DMS153 treated with DMSO at 0.1 percent for 48 hours (cell line): ENCODE measurements around the gene GNE.
"Not testable (repeated sequence)": the region's sequence is repeated elsewhere in the genome, so short reads cannot be mapped to it uniquely, and the experiment has no call there.

Experiments used
- DNase-seq: peaks from one replicate; lab custom pipeline; 2025; ENCODE audit not compliant: unreplicated experiment; lab: John Stamatoyannopoulos, UW

GNE gene

DNA sequence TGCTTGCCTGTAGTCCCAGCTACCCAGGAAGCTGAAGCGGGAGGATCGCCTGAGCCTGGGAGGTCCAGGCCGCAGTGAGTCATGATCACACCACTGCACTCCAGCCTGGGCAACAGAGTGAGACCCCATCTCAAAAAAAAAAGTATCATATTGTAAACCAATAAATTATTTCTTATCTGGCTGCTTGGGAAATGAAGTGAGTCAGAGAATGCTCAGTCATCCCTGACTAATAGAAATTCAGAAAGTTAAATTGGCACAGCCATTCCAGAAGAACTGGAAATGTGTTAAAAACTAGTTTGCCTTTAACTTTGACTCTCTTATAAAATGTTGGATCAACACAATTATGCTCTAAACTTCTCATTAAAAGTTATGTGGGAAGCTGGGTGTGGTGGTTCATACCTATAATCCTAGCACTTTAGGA is 9.8 kb upstream of the GNE start:
- DNase-seq = no peak

DNA sequence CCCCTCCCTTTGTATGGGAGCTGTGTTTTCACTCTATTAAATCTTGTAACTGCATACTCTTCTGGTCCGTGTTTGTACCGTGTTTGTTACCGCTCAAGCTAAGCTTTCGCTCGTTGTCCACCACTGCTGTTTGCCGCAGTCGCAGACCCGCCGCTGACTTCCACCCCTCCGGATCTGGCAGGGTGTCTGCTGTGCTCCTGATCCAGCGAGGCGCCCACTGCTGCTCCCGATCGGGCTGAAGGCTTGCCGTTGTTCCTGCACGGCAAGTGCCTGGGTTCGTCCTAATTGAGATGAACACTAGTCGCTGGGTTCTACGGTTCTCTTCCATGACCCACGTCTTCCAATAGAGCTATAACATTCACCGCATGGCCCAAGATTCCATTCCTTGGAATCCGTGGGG is 6.6 kb upstream of the GNE start:
- DNase-seq = no peak

DNA sequence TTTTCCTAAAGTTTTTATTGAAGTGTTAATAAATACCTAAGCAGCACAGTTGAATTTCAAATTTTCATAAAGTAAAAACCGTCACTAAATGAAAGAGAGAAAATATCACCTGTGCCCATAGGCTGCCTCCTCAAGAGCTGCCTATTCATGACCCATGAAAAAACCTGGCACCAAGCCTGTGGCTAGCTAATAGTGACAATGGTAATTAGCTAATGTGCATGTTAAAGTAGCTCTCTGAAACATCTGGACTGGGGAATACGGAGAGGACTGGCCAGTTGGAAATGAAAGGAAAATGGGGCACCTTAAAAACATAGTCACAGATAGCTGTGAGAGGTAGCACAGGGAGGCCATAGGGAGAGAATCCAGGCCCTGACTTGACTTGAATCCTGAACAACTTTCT is 5.4 kb upstream of the GNE start:
- DNase-seq = no peak

DNA sequence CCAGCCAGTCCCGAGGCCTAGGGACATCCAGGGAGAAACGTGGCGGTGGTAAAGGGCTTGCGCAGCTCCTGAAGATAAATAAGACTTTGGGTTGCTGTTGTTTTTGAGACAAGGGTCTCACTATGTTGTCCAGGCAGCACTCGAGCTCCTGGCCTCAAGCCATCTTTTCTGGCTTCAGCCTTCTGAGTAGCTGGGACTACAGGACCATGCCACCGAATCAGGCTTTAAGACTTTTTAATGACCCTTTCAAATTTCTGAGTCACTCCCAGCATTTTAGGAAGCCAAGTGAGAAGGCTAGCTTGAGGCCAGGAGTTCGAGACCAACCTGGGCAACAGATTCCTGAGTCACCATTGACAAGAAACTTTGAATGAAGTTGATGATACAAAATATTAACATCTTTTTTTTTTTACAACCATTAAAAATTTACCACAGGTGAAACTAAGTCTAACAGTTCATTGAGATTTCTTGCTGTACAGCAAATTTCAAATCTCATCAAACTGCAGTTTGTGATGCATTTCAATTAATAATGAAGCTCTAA is 817 bp upstream of the GNE start:
- DNase-seq = no peak

DNA sequence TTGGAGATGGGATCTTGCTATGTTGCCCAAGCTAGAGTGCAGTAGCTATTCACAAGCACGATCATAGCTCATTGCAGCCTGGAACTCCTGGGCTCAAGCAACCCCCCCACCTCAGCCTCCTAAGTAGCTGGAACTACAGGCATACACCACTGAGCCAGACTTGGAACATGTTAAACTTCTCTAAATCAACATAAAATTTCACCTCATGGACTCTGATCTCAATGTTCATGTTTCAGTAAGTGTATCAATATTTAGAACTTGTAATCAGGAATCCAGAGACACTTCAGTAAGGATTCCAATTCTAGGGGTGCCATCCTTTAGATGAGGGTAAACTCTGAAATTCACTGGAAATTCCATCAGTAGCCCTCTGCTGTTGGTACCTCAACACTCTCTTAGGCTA is 6.8 kb downstream of the GNE start:
- DNase-seq = no peak

DNA sequence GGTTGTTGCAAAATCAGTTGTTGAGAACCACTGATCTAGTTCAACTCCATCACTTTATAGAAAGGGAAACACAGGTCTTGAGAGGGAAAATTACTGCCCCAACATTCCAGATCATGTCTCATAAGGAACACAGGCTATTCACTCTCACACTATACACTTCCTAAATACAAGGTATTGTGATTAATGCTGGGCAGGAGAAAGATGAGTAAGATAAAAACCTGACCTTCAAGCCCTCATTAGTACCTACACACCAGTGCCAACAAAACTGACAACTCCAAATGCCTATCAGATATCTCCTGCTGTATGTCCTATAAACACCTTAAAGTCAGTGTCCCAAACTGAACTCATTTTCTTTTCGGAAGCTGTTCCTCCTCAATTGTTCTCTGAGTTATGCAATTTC is 8.2 kb downstream of the GNE start:
- DNase-seq = no peak

DNA sequence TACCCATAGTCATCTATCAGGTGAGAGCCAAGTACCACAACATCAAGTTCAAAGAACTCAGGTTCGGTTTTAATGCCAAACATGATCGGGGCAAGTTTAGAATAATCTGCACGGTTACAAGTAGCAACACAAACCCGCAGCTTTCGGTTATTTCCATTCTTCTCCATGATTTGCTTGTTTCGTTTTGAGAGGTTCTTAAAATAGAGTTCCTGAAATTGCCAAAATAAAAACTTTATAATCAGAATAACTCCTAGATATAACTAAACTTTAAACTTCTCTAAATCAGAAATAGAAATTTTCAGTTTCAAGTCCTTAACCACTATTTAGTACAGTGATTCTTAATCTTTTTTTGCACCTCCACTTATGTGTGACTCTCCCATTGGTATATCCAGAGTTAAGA is 9.1 kb downstream of the GNE start:
- DNase-seq = no peak

DNA sequence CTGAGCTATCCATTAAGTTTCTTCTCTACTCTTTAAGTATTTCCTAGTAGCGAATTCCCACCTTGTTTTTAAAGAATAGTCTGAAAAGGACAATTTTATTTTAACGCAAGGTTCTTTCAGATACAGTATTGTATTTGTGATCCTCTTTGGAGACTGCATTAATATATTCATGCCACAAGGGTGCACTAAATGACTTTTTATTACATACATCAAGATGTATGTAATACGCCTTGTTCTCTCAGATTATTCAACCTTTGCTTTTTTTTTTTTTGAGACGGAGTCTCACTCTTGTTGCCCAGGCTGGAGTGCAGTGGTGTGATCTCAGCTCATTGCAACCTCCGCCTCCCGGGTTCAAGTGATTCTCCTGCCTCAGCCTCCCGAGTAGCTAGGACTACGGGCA is 10.2 kb downstream of the GNE start:
- not testable (repeated sequence) for DNase-seq

DNA sequence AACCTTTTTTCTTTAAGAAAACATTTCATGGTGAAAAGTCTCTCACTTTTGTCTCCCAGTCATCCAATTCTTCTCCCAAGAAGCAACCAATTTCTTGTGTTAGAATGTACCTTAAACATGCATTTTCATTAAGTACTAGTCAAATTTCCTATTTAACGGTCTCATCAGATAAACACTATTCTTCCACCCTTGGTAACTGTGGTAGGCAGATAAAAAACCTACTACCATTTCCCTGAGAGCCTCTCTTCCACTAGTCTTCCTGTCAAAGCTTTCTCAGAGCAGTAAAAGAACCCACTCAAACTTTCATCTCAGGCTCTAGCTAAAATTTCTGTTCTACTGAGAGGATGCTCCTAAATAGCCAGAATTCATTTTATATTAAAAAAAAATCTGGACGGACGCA is 10.9 kb downstream of the GNE start:
- no peak for DNase-seq

DNA sequence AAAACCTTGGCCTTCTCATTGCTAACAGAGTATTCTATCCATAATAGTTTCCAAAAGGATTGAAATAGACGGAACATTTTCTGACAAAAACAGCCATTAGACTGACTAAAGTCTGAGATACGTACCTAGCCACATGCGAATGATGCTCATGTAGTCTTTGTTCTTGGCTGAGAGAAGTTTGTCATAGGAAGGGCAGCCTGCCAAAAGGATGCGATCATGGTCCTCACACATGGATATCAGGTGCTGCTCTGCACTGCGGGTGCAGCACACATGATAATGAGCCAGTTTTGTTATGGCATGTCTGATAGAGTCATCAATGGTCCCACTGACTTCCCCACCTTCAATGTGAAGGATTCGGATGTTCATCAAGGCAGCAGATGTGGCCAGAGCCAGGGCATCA is 12.3 kb downstream of the GNE start:
- no peak for DNase-seq

DNA sequence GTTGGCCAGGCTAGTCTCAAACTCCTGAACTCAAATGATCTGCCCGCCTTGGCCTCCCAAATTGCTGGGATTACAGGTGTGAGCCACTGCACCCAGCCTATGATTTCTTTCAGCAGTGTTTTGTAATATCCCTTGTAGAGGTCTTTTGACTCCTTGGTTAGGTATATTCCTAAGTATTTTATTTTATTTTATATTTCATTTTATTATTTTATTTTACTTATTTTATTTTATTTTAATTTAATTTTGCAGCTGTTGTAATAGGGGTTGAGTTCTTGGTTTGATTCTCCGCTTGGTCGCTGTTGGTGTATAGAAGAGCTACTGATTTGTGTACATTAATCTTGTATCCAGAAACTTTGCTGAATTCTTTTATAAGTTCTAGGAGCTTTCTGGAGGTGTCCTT is 18.6 kb downstream of the GNE start:
- DNase-seq = not testable (repeated sequence)

DNA sequence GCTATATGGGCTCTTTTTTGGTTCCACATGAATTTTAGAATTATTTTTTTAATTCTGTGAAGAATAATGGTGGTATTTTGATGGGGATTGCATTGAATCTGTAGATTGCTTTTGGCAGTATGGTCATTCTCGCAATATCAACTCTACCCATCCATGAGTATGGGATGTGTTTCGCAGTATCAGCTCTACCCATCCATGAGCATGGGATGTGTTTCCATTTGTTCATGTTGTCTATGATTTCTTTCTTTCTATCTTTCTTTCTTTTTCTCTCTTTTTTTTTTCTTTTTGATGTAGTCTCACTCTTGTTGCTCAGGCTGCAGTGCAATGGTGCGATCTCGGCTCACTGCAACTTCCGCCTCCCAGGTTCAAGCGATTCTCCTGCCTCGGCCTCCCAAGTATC is 19.0 kb downstream of the GNE start:
- not testable (repeated sequence) for DNase-seq

DNA sequence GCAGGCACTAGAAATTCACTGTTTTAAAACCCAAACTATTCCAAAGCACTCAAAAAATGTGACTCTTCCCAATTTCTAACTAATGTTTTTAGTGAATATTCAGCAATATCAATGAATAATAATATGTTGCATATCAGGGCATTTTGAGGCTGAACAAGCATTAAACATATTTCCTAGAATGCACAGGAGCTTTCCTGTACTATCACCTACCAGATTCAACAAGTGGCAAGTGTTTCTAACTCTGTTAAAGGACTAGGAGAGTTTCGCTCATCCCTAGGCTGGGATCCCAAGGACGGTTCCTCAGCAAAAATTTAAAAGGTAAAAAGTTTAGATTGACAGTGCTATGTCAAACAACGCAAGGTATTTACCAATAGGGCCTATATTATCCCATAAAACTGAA is 21.0 kb downstream of the GNE start:
- DNase-seq = no peak

DNA sequence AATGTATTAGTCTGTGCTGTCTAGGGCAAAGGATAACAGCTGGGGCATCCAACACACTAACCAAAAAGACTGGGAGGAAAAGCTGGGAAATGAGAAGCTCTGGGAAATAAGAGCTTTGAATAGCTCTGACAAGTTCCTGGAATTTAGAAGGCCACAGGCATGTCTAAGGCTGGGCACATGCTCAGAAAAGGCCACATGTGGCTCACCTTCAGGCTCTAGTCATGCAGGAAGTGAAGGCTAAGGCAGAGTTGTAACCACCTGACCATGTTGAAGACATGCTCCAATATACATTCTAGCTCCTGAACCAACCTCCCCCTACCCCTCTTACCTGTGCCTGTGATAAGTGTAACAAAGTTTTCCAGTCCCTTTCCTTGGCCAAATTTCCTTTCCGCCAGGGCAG is 35.8 kb downstream of the GNE start:
- no peak for DNase-seq

DNA sequence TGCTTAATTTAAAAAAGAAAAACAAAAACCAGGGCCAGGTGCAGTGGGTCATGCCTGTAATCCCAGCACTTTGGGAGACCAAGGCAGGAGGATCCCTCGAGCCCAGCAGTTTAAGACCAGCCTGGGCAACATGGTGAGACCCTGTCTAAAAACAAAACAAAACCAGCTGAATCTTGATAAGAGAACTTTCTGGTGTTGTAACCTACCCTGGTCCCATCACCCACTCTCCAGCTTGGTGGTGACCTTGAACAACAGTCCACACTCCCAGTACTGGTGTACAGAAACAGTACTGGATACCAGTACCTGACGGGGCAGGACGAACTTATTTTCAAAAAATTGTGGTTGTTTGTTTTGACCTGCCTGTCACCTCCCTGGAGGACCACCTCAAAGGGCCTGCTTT is 36.6 kb downstream of the GNE start:
- no peak for DNase-seq

DNA sequence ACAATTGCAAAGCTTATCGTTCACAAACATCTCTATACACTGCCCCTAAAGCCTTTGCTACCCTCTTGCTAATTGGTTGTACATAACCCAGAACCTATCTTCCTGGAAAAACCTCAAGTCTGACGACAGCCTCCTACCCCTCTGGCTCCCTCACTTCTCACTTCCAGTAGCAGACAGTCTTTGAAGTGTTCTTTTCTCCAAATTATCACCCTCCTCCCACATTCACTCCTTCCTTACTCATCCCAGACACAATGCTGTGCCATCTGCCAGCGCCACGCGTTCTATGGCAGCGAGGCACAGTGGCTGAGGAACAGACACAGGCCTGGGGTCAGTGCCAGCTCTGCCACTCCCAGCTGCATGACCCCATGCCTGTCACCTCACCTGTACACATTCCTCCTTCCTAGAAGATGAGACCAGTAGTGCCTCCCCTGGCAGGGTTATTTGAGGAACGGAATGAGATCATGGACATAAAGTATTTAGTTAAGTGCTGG is 39.8 kb downstream of the GNE start:
- DNase-seq = no peak

DNA sequence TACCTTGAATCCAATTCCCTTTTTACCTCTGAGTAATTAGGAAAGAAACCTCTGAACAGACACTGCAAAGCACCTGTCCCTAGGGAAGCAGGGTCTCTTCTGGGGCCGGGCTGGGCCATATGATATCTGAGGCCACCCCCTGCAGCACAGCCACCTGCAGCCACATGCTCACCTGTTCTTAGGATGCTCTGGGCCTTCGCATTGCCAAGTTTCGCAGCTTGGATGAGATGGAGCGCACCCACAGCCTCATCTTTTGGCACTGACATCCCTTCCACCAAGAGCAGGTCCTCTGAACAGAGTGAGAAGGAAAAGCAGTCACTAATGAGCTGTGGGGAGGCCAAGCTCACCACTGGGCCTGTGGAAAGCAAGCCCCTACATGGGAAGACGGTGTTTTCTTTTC is 40.2 kb downstream of the GNE start:
- no peak for DNase-seq

DNA sequence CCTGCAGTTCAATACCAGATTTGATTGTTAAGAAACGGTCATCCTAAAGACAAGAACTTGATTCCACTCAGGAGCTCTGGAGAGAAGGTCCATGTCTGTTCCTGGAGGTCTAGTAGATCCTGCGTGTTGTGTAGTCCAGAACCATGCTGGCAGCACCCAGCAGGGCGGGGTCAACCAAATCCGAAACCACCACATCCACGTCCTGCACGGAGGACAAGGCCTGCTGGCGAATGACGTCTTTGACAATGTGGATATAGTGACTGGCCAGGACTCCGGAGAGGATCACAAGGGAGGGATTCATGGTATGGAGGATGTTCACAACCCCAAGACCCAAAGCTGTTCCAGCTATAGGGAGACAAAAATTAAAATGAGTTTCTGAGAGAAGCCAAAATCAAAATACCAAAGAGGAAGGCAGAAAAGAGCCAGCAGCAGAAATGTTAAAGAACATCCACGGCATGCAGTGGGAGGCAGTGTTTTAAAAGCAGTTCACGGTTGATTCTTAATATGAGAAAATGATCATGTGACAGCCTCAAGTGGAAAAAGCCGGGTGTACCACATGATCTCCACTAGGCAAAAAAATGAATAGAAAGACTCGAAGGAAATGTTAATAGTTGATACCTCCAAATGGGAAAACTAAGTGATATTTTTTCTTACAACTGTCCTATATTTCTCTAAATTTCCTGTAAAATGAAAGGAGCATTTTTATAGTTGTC is 40.8 kb downstream of the GNE start:
- no peak for DNase-seq

DNA sequence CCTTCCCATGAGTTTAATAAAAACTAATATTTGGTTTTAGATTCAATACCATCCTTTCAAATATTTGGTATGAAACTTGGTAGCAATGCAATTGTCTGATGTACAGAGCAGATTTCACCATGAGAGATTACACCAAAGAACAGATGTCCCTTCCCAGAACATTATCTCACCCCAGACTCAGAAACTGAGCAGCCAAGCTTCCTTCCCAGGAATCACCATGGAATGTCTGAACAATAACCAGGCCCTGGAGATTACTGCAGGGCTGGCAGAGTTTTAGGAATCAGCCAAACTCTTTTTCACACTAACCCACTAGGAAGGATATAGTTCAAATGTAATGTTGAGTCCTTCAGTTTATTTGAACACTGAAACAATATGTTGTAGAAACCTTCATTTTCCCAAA is 43.7 kb downstream of the GNE start:
- DNase-seq = no peak

DNA sequence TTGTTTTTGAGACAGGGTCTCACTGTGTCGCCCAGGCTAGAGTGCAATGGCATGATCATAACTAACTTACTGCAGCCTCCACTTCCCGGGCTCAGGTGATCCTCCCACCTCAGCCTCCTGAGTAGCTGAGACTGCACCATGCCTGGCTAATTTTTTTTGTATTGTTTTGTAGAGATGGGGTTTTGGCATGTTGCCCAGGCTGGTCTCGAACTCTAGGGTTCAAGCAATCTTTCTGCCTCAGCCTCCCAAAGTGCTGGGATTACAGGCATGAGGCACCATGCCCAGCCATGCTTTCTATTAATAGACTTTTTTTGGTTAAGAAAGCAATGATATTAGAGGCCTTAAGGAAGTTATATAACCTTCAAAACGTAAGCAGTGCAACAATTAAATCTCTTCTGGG is 44.3 kb downstream of the GNE start:
- DNase-seq = no peak

DNA sequence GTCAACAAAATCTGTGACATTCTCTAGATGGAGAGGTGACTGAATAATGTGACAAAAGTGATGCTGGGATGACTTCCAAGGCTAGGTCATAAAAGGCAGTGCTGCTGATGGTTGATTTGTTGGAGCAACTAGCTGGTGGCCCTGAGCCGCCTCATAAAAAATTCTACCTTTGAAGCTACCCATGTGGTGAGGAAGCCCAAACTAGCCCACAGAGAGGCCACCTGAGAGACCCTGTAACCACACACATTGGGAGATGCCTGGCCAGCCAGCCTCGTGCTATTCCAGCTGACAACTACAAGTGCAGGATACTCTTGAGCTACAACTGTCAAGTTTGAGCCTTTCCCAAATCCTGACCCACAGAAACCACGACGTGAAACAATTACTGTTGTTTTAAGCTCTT is 44.9 kb downstream of the GNE start:
- no peak for DNase-seq

DNA sequence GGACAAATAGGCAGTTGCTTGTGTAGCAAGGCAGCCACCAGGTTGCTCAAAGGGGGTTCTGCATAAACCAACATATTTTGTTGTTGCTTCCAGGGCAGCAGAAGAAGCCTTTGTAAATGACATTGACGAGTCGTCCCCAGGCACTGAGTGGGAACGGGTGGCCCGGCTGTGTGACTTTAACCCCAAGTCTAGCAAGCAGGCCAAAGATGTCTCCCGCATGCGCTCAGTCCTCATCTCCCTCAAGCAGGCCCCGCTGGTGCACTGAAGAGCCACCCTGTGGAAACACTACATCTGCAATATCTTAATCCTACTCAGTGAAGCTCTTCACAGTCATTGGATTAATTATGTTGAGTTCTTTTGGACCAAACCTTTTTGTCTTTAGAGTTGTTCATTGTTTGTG is 46.7 kb downstream of the GNE start:
- DNase-seq = no peak

DNA sequence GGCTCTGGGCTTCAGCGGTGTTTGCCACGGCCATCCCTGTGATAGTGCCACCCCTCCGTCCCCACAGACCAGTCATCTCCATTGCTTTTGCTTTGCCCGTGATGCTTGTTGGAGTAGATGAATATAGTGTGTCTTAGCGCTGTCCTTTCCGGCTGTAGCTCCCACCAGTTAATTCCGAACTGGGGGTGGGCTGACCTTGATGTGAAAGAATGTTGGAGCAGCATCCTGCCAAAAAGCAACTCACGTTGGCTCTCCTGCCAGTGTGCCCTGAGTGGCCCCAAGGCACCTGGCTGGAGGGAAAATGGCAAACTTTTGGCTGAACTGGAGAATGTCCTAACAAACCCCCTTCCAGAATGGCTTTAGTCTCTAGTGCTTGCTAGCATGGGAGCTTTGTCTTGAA is 47.5 kb downstream of the GNE start:
- DNase-seq = no peak
